GM21723 (cell line): ENCODE measurements around the gene LPIN2.
"Not testable (repeated sequence)": the region's sequence is repeated elsewhere in the genome, so short reads cannot be mapped to it uniquely, and the experiment has no call there.

ENCODE experiments used
- ATAC-seq: cut with Tn5 transposase; IDR thresholded peaks from one replicate; pipeline ENCODE4 v1.9.1; 2021; ENCODE audit warnings: mild to moderate bottlenecking, moderate library complexity; ENCODE audit not compliant: unreplicated experiment

Gene LPIN2

DNA sequence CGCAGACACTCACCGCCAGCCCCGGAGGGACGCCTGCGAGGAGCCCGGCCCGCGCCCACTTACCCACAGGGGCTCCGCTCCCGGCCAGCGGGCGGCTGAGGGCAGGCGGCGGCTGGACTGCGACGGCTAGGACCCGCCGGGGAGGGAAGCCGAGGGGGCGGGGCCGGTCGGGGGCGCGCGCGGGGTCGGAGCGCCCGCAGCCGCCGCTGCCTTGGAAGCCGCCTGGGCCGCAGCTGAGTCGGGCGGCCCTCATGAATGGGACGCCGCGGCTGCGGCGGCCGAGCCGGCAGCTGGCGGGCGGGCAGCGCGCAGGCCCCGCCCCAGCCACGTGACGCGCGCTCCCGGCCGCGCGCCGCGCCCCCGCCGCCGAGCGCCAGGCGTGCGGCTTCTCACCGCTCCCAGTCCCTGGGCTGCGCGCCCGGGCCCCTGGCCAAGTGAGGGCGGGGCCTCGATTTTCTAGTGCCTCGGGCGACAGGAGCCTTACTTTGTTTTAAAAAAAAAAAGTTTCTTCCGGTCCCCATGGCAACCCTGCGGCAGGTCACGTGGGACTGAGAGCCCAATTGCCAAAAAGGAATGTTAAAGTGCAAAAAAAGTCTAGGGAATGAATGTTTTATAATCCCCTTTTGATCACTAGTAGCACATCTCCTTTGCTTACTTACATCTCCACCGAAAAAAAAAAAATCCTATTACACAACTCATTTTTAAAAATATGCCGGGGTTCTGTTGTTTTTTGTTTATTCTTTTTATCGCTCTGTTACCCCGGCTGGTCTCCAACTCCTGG lies at the start of gene LPIN2:
Gene LPIN2, minus strand, starts transcription at position 121 of the 781 bp plus-strand sequence. CDS start 52,304 bp downstream, outside the sequence.
- ATAC-seq = peak; percentile 85

GRCh38 chr18:3061581-3062312 lies 48.8 kb upstream of the LPIN2 start:
- ATAC-seq = peak; percentile 44

DNA sequence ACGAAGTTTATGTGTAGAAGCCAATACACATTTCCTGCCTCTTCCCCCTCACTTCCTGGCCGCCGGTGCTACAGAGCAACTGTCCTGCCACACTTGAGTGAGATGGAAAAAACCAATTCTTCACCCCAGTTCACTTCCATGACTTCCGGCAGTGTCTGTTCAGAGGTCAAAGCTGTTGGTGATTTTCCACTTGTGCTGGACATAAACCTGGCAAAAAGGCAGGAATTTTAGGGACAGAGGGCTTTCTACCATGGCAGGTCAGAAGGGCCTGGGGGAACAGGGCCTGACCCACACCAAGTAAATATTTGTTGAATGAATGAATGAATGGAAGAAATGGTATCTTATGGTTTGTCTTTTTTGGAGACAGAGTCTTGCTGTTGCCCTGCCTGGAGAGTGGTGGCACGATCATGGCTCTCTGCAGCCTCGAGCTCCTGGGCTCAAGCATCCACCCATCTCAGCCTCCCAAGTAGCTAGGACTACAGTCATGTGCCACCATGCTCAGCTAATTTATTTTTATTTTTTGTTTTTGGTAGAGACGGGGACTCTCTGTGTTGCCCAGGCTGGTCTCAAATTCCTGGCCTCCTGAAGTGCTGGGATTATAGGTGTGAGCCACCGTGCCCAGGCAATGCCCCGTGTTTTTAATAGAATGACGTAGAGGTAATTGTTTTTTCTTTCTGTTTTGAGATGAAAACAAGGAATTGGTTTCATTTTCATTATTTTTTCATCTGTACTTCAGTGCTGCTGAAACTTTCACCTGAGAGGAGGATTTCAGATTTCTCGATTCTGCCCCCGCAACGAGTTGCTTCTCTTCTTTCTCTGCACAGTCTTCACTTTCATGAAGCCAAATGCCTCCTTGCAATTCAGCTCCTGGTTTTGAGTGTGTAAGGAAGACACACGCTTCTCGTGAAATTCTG lies 48.0 kb upstream of the LPIN2 start:
- ATAC-seq = no peak

GRCh38 chr18:3059272-3059671 lies 46.3 kb upstream of the LPIN2 start:
- ATAC-seq = no peak

DNA sequence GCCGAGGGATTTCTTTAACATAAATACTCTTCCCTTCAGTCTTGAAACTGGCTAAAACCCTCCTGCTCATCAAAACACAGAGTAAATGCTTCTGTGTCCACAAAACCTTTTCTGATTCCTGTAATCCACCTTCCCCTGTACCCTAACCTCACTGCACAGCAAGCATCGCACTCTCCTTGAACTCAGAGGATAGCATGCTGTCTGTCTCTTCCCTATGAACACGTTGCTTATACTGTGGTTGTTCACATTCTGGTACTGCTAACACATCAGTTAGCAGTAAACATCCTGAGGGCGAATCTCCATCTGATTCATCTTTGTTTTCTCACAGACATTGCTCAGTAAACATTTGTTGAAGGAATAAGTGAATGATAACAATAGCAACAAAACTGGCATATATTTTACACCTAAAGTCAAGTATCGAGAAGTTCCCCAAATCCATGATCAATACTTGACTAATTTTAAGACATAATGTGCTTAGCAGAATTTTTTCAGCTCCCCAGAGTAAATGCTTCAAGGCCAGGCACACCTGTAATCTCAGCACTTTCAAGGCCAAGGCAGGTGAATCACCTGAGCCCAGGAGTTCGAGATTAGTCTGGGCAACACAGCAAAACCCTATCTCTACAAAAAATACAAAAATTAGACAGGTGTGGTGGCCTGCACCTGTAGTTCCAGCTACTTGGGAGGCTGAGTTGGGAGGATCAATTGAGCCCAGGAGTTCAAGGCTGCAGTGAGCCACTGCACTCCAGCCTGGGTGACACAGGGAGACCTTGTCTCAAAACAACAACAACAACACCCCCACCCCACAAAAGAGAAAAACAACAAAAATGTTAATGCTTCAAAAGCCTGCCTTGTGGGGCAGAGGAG lies 45.6 kb upstream of the LPIN2 start:
- ATAC-seq = no peak

- no peak for ATAC-seq
Observed at GRCh38 chr18:3057526-3057925, 44.6 kb upstream of the LPIN2 start.

DNA sequence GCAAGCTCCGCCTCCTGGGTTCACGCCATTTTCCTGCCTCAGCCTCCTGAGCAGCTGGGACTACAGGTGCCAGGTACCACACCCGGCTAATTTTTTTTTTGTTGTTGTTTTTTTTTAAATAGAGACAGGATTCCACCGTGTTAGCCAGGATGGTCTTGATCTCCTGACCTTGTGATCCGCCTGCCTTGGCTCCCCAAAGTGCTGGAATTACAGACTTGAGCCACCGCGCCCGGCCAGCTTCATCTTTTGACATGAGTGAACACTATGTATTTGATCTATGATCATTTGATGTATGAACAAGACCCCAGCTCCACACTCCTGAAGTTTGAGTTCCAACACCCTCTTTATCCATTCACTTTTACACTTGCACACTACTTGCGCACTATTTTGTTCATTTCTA lies 43.4 kb upstream of the LPIN2 start:
- no peak for ATAC-seq

- no peak for ATAC-seq
Observed at GRCh38 chr18:3055816-3056215, 42.9 kb upstream of the LPIN2 start.

DNA sequence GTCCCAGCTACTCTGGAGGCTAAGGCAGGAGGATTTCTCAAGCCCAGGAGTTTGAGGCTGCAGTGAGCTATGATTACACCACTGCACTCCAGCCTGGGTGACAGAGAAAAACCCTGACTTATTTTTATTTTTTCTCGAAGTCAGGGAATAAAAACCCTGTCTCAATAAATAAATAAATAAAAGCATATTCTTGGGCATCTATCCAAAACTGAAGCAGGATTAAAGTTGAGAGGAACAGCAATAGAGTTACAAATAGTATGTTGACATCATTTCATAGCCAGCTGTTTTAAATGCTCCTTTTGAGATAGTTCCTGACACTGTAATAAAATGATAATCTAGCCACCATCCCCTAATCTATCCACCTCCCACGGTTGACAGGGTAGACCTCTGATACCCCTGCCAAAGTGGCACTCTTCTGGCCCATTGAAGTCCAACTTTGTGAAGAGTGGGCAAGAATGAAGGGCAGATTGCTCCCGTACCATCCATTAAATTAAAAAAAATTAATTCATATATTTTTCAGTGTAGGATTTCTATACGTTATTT lies 42.3 kb upstream of the LPIN2 start:
- no peak for ATAC-seq

- ATAC-seq = no peak
Observed at GRCh38 chr18:3054780-3055179, 41.8 kb upstream of the LPIN2 start.

DNA sequence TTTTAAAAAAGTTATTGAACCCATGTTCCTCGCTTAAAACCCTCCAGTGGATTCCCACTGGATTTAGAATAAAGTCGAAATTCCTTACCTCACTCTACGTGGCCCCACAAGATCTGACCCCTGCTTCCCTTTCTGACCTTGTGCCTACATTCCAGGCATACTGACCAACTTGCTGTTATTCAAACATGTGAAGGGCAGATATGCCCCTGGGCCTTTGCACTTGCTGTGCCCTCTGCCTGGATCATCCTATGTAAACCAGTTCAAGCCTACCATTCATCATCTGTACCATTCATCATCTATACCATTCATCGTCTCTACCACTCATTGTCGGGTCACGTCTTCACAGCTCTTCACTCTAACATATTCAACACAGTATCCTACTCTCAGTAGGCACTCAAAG lies 41.3 kb upstream of the LPIN2 start:
- ATAC-seq = no peak

DNA sequence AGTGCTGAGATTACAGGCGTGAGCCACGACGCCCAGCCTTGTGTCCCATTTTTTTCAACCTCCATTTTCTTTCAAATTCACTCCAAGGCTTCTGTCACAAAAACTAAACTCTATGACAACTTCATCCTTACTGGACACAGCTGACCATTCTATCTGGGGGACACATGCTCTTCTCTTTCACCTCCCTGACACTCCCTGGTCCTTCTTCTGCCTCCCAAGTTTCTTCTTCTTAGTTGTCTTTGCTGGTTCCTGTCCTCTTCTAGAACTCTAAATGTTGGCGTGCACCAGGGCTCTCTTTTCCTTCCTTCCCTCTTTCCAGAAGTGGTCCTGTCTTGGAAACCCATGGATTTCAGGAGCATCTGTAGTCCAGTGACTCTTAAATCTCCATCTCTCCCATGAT lies 40.1 kb upstream of the LPIN2 start:
- ATAC-seq = no peak

GRCh38 chr18:3052411-3052758 lies 39.4 kb upstream of the LPIN2 start:
- no peak for ATAC-seq

GRCh38 chr18:3051718-3052410 lies 38.9 kb upstream of the LPIN2 start:
- no peak for ATAC-seq

DNA sequence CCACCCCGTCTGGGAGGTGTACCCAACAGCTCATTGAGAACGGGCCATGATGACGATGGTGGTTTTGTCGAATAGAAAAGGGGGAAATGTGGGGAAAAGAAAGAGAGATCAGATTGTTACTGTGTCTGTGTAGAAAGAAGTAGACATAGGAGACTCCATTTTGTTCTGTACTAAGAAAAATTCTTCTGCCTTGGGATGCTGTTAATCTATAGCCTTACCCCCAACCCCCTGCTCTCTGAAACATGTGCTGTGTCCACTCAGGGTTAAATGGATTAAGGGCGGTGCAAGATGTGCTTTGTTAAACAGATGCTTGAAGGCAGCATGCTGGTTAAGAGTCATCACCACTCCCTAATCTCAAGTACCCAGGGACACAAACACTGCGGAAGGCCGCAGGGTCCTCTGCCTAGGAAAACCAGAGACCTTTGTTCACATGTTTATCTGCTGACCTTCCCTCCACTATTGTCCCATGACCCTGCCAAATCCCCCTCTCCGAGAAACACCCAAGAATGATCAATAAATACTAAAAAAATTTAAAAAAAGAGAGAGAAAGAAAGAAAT lies 37.0 kb upstream of the LPIN2 start:
- not testable (repeated sequence) for ATAC-seq

DNA sequence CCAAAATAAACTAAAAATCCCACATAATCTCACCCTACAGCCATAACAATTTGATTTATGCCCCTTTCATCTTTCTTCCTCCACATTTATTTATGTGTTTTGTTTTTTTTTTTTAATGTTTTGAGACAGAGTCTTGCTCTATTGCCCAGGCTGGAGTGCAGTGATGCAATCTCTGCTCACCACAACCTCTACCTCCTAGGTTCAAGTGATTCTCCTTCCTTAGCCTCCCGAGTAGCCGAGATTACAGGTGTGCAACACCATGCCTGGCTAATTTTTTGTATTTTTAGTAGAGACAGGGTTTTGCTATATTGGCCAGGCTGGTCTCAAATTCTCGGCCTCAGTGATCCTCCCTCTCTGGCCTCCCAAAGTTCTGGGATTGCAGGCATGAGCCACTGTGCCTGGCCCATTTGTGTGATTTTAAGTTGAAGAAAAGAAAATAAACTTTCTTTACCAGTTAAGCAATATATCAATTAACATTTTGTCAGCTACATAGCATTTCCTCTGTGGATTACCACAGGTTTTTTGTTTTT lies 35.9 kb upstream of the LPIN2 start:
- ATAC-seq = no peak

DNA sequence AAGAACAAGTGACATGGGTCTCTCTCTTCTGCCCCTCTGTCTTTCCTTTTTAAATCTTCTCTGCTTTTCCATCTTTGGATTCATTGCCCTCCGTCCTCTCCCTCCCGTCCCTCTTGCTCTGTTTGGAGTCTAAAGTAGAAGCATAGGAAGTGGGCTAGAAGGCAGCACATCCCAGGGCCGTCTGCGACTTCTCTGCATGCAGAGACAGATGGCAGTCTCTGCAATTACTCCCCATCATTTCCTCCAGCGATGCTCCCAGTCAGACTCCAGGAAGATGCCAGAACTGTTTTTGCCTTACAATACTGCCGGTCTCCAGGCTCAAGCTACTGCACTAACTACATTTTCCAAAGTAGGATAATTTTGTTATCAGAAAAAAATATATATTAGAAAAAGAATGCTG lies 35.2 kb upstream of the LPIN2 start:
- ATAC-seq = no peak

GRCh38 chr18:3046216-3046808 lies 33.4 kb upstream of the LPIN2 start:
- no peak for ATAC-seq
